Esophagus mucosa (tissue), 1 donor: ENCODE data around the gene ZNF484. TPM values are rescaled to one million over a fixed set of nuclear protein-coding genes. Genes with fewer than 3 reads are reported as not detected.
"Not testable (repeated sequence)": the region's sequence is repeated elsewhere in the genome, so short reads cannot be mapped to it uniquely, and the experiment has no call there.

Source experiments
- ATAC-seq: fragments of 200-7000 bp; cut with Tn5 transposase; one replicate; pipeline ENCODE4 v1.9.1; 2020
- total RNA-seq: library from RNA; stranded (reverse); gene quantifications from one replicate; pipeline ENCODE4 v1.2.4, GENCODE V29; 2023
- donor health status: DM: yes; HTN: yes; CAD: no.

Gene ZNF484
- total RNA-seq: 3.0 TPM

DNA sequence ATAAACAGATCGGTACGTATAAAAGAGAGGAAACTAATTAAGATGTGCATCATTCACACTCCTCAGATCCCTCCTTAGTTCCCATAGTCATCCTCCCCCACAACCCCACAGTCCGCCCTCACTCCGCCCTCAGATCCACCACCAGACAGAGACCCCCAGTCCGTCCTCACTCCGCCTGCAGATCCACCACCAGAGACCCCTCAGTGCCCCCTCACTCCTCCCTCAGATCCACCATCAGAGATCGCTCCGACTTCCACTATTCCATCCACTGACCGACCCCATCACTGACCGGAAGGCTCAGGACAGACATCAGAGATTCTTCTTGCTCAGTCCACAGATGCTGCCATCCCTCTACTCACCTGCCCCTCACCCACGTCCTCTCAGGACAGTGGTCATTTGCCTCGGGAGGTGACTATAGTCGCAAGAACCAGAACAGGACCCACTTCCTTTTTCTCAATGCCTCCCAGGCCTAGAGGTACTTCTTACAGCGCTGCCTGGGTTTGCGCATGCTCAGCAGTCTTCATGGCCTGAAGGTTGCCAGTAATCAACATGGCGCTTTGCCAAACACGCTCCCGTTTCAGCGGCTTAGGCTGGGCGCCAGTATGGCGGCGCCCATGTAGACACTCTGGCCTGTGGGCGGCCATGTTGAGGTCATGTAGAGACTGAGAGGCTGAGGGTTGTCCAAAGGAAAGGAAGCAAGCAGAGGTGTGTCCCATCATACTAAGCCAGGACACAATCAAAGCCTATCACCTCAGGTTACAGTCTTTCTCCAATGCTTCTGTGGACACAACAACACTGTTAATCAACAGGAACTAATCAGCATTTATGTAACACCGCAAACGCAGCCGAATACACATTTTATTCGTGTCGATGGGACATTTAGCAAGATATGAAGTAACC lies at the start of gene ZNF484:
Gene ZNF484, minus strand, starts transcription at position 508 of the 900 bp plus-strand sequence. CDS start 3,009 bp downstream, outside the sequence.
- peak; percentile 100 for ATAC-seq

DNA sequence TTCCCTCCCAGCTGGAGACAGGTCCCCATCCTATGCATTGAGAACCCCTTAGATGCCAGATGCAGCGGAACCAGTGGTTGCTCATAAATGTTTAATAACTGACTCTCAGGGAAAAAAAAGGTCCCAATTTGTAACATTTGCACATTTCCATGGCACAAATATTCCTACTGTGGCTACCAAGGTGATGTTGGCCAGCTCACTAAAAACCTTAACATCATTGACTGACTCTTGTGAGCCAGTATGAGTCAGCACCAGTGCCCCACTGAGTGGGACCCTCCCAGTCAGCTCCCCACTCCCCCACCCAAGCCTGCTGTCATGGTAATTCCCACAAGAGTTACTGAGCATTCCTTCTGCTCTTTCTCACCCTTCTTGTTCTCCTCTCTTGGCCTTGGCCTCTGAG lies 42.6 kb upstream of the ZNF484 start:
- ATAC-seq: no peak

DNA sequence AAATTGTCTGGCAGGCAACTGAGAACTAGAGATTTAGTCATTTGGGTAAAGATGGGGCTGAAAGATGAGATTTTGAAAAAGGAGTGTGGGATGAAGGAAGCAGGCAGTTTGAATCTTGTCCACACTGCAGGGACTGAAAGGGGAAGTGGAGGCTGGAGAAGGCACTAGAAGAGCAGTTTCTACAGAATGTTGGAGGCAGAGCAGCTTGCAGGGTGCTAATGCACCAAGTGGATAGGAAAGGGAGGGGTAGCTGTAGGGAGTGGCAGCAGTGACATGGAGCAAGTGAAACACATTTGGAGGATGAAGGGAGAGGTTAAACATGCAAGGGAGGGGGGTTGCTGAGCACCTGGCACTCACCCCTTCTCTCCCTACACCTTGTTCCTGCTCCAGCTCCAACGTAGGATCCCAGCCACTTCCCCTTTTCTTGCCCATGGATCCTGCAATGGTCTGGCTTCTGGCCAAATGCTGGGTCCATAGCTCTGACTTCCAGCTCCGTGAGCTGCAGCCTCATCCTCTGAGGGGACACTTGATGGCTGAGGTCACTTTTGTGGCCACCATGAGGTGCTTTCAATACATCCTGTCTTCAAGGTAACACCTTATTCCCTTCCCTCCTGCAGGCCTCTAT lies 39.5 kb upstream of the ZNF484 start:
- no peak for ATAC-seq

DNA sequence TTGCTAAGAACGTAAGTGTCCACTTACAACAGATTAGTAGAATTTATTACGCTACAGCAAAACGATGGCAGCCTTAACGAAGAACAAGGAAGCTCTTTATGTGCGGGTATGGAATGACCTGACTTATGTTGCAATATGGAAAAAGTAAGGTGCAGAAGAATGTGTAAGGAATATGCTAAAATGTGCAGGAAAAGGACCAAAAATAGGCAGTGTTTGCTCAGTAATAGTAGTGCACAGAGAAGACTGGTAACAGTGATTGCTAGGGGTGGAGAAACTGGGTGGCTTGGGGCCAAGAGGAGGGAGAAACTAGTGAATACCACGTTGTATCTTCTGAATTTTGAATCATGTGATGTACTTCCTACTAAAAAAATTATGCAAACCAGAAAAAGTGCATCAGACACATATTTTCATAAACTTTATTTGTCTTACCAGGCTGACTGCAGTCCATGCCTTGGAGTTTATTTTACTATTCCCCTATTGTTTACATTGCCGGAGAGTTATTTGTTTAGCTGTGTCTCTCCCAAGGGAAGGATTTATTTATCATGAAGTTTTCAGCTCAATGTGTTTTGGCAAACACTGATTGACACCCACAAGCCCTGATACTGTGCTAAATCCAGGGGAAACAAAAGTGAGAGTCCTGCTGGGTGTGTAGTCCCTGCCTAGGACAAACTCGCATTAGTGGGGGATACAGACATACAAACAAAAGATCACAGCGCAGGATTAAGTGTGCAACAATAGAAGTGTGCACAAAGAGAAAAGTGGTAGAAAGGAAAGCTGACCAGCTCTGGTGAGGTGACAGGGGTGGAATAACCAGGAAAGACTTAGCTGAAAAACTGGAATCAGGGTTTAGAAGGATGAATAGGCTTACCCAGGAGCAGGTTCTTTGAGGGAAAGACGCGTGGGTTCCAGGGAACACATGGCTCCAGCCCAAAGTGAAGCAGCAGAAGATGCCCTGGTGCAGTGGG lies 34.0 kb upstream of the ZNF484 start:
- peak; percentile 31 for ATAC-seq

DNA sequence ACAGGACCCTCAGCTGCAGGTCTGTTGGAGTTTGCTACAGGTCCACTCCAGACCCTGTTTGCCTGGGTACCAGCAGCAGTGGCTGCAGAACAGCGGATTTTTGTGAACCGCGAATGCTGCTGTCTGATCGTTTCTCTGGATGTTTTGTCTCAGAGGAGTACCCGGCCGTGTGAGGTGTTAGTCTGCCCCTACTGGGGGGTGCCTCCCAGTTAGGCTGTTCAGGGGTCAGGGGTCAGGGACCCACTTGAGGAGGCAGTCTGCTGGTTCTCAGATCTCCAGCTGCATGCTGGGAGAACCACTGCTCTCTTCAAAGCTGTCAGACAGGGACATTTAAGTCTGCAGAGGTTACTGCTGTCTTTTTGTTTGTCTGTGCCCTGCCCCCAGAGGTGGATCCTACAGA lies 27.3 kb upstream of the ZNF484 start:
- ATAC-seq: not testable (repeated sequence)

DNA sequence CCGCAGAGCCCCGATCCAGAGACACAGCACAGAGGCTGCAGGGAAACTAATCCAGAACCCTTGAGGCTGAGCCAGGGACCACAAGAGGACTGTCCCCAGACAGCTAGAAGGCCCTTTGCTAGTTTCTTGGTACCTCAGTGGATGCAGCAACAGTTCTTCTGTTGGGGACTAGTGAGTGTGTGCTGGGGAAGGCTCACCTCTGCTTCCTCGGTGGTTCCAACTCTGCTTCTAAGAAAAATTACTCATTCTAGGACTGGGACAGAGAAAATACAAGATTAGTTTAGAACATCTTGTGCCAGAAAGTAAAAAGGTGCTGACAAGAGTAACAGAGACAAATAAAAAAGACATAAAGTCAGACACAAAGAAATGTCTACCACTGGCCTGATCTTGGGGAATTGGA lies 19.5 kb upstream of the ZNF484 start:
- ATAC-seq: no peak

DNA sequence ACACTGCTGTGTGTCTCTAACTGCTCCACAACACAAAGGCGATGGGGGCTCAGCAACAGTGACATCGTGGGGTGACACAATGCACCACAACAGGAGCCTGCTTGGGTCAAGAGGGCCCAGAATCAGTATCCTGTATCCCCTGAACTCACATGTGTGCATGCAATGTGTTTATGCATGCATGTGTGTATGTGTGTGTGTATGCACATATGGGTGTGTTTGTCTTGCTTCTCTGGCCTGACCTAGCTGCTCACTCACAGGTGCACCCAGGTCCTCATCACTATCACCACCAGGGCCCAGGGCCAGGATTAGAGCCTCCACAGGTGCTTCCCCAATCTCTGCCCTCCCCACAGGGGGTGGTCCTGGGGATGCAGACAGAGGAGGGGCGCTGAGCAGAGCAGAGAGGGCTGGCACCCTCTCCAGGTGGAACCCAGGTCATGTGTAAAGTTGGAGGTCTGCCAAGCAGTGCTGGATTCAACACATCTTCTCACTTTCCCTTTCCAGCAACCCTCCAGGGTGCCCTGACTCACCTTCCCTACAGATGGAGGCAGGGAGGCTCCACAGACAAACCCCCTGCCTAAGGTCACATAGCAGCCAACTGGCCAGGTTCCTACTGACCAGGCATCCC lies 18.1 kb upstream of the ZNF484 start:
- ATAC-seq: no peak

DNA sequence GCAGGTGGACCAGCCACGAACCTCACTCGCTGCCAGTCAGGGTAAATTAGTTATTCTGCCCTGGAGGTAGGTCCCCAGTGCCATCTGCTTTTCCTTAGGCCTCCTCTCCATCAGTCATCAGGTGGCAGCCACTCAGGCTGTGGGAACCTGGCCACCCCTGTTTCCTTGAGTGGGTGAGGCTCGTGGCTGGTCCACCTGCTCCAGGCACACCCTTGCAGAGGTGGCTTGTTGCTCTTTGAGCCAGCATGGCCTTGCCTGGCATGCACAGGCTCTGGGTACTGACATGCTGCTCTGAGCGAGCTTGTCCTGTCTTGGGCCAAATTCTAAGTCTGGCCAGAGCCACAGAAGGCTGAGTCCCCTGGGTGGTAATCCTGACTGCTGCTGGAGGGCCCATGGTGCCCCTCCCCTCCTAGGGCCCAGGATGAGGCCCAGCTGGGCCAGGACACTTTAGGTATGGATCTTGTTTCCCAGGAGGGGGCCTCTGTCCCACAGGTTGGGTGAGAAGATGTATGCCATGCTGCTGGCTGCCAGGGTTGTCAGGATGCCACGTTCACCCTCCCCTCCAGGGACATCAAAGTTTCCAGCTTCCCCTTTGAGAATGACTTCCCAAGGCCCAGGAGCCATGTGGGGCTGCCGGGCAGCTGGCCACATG lies 17.0 kb upstream of the ZNF484 start:
- ATAC-seq: no peak

DNA sequence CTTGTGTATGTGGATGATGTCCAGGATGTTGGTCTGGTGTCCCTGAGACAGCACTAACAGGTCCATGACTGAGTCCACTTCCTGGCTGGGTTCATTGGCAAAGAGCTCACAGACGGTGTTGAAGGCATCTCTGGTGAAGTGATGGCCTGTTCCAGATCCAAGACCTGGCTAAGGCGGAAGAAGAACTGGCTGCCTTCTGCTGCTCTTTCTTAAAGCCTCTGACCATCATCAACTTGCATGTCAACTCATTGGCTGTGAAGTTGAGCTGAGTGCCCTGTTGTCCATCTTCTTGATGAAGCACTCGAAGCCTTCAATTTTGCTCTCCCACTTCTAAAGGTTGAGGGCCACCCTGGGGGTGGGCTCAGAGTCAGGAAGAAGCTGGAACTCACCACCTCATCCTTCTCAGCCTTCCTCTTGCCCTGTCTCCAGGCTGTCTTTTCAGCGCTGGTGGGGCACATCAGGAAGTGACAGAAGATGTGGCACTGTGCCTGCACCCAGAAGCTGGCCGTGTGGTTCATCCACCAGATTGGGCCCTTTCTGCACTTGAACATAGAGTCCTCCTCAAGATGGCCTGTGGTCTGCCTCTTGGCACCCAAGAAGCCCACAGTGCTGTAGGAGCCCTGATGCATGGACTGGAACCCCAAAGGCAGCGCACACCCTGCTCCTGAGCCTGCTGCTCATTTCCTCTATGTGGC lies 16.2 kb upstream of the ZNF484 start:
- not testable (repeated sequence) for ATAC-seq

DNA sequence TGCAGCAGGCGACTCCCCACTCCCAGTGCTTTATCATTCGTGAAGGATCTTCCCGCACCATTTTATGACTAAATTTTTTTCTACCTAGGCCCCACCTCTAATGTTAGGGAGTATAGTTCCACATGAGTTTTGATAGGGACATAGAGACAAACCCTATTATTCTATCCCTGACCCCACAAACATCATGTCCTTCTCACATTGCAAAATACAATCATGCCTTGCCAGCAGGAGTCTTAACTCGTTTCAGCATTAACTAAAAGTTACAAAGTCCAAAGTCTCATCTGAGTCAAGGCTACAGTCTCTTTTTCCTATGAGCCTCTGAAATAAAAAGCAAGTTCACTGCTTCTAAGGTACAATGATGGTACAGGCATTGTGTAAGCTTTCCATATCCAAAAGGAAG lies 14.4 kb upstream of the ZNF484 start:
- not testable (repeated sequence) for ATAC-seq

DNA sequence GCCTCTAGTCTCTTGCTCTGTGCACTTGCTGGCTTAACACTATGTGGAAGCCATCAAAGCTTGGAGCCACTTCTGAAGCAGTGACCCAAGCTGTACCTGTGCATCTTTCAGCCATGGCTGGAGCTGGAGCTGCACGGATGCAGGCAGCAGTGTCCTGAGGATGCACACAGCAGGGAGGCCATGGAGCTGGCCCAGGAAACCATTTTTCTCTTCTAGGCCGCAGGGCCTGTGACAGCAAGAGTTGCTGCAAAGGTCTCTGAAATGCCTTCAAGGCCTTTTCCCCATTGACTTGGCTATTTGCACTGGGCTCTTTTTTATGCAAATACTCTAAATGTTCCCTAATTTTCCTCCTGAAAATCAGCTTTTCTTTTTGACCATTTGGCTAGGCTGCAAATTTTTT lies 12.9 kb upstream of the ZNF484 start:
- ATAC-seq: no peak

DNA sequence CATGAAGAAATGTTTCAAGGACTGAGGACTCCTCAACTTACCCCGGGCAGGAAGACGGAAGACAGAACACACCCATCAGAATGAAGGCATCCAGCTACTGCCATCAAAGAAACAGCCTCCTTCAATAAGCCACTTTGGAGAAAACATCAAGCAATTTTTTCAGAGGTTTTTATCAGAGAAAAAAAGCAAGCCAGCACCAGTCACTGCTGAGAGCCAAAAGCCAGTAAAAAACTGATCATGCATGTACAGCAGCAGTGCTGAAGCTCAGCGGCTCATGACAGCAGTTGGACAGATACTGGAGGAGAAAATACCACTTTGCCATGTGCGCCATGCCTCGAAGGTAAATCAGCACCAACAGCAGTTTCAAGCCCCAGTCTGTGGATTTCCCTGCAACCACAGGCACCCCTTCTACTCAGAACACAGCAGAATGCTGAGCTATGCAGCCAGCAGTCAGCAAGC lies 10.1 kb upstream of the ZNF484 start:
- ATAC-seq: no peak

DNA sequence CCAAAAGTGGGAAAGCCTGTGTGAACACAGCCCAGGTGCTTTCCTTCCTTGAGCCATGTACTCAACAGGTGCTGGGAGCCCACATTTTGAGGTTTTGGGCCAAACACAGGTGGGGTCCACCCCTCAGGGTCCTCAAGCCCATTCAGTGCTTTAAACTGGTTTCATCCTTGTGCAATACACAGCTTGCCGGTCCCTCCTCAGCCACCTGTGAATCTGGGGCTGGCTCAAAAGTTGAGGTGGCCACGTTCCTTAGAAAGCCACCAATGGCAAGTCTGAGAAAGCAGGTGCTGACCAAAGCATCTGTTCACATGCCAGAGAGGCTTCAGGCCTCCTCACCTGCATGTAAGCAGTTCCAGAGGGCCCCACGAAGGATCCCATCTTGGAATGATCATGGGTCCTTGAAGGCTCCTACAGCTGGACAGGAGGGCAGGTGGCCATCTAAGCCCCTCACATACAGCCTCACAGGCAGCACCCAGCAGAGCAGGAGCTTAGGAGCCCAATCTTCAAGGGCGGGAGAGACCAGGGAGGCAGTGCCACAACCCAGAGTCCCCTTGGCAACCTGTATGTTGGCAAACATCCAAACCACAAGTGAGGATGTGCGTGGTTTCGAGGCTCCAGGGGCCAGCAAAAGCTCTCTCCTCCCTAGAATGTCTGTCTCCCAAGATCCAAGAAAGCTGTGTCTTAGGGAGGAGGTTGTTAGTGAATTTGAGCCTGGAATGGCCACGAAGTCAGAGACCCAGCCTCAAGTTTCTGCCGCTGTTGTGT lies 9.2 kb upstream of the ZNF484 start:
- not testable (repeated sequence) for ATAC-seq

DNA sequence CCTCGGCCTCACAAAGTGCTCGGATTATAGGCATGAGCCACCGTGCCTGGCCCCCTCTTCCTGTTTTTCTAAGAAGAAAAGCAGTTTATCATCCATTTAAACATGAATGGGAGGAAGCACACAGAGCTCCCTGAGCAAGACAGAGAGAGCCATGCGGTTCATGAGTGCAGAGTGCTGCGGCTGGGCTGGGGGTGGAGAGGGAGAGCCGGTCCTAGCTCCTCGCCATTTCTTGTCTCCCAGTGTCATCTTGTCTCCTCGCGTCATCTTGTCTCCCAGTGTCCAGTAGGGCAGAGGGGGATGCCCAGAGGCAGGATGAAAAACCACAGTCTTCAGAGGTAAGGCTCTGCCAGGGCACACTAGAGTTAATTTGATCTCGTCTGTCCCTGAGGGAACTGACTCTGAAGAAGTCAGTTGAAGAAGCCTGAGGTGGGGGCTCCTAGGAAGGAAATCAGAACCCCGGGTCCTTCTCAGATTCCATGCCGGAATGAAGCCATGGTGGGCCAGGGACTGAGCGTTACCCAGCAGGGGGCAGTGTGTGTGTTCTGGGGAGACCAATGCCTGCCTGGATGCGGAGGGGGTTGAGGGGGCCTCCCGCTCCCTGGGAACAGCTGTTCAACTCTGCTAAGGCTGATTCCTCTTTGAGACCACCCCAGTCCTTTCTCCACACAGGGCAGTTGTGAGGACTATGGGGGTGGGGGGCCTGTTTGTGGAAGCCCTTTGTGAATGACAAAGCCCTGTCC lies 6.0 kb upstream of the ZNF484 start:
- not testable (repeated sequence) for ATAC-seq

DNA sequence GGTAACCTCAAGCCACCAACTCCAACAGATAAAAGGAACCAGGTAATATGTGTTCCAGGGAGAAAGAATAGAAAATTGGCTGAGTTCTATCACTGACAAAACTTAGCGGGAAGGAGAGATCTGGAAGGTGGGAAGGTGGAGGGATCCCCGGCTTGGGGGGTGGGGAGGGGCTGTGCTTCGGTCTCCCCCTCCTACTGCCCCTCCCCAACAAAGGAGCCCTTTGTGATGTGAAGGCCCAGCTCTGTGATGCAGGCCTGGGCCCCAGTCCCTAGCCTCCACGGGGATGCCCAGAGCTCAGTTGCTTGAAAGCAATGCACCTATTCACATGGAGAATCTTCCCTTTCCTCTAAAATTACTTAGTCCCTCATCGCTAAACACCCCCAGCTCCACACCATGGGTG lies 4.4 kb upstream of the ZNF484 start:
- no peak for ATAC-seq

DNA sequence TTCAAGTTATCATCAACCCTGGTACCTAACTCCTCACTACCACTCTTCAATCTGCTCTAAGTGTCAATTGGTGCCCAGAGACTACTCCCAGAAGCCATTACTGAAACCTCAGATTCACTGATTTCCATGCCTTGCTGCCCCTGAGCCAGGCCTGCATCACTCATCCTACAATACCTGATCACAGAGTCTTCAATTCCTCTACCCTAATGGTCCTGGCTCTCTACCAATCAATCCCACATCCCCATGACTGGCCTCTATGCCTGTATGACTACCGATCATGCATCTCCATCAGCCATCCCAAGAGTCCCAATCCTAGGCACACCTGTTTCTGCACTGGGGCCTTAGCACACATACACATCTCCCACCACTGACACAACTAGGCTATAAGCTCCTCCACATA lies 2.5 kb downstream of the ZNF484 start:
- ATAC-seq: no peak

DNA sequence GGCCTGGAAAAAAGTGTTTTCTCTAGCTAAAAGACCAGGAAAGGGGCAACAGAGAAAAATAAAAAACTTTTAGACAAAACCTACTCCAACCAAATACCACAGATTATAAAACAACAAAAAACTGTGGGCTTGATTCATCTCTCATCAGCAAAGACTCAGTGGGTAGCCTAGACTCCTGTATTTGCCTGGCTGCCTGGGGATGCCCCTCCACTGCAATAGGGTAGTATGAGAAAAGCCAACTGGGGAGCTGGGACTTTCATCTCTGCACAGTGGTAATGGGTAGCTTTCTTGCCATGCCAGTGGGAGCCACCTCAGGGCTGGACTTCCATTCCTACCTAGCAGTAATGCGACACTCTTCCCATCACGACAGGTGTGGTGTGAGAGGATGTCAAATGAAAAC lies 7.5 kb downstream of the ZNF484 start:
- no peak for ATAC-seq

DNA sequence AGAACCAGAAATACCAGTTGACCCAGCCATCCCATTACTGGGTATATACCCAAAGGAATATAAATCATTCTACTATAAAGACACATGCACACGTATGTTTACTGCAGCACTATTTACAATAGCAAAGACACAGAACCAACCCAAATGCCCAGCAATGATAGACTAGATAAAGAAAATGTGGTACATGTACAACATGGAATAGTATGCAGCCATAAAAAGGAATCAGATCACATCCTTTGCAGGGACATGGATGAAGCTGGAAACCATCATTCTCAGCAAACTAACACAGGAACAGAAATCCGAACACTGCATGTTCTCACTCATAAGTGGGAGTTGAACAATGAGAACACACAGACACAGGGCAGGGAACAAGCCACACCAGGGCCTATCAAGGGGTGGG lies 11.2 kb downstream of the ZNF484 start:
- ATAC-seq: not testable (repeated sequence)

DNA sequence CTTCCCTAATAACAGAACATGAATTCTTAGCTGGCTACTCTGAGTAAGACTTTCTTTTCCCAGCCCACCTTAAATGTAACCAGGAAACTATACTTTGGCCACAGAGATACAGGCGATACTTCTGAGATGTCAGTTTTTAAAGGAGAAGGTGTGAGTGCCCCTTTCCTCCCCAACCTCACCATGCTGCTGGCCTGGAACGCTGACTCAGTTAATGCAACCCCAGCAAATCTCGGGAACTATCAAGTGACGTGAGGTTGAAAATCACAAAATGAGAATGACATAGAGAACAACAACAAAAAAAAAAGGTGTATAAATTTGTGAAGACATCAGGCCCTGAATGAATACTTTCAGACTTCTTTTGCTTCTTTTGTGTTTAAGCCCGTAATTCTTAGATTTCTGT lies 13.7 kb downstream of the ZNF484 start:
- ATAC-seq: no peak

DNA sequence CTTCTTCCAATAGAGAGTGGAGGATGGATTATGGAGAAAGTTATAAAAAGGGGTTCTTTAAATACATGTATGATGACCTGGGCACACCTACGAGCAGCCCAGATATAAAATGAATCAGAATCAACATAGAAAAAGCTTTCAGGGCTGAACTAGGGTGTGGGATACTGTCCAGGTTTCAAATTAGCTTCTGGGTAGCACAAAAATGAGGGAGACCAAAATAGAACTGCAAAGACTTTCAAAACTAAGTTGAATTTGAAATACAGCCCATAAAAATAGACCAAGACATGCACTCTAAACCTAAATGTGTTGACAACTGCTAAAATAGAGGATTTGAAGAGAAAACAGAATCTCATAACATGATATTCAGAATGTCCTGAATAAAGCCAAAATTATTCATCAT lies 17.0 kb downstream of the ZNF484 start:
- no peak for ATAC-seq
